GM19240 (cell line): ENCODE data around the gene GPR4.

Experiments
- DNase-seq: peaks from one replicate; pipeline ENCODE4 v3.0.0; 2011; ENCODE audit warnings: low spot score; ENCODE audit not compliant: insufficient read length

The GPR4 gene

GRCh38 chr19:45590300-45591003 is 11.6 kb downstream of the GPR4 start:
- no peak for DNase-seq

- no peak for DNase-seq
Measured at GRCh38 chr19:45589768-45590167, 12.2 kb downstream of the GPR4 start.

GRCh38 chr19:45587873-45588272 is 14.1 kb downstream of the GPR4 start:
- DNase-seq, result no peak

GRCh38 chr19:45585158-45585577 is 16.8 kb downstream of the GPR4 start:
- DNase-seq, result no peak

GRCh38 chr19:45584332-45585157 is 17.5 kb downstream of the GPR4 start, which contains the start of gene OPA3:
TSS of gene OPA3 (minus strand) at chr19:45584802. CDS start at chr19:45584764, 38 bp downstream.
- DNase-seq, result peak; percentile 99

- DNase-seq, result no peak
Measured at GRCh38 chr19:45581576-45581975, 20.4 kb downstream of the GPR4 start.

GRCh38 chr19:45578861-45579260 is 23.2 kb downstream of the GPR4 start:
- DNase-seq, result no peak

- no peak for DNase-seq
Measured at GRCh38 chr19:45577111-45577905, 24.7 kb downstream of the GPR4 start.

- DNase-seq, result no peak
Measured at GRCh38 chr19:45576682-45577081, 25.3 kb downstream of the GPR4 start.

- no peak for DNase-seq
Measured at GRCh38 chr19:45575216-45575615, 26.8 kb downstream of the GPR4 start.

- no peak for DNase-seq
Measured at GRCh38 chr19:45574526-45574925, 27.5 kb downstream of the GPR4 start.

- no peak for DNase-seq
Measured at GRCh38 chr19:45571457-45572220, 30.4 kb downstream of the GPR4 start.

- DNase-seq, result no peak
Measured at GRCh38 chr19:45569619-45570421, 32.2 kb downstream of the GPR4 start.

- DNase-seq, result no peak
Measured at GRCh38 chr19:45568732-45569131, 33.3 kb downstream of the GPR4 start.

GRCh38 chr19:45567609-45568008 is 34.4 kb downstream of the GPR4 start:
- no peak for DNase-seq

GRCh38 chr19:45564131-45564780 is 37.8 kb downstream of the GPR4 start:
- DNase-seq, result no peak

- DNase-seq, result no peak
Measured at GRCh38 chr19:45560686-45561085, 41.3 kb downstream of the GPR4 start.

GRCh38 chr19:45560038-45560437 is 42.0 kb downstream of the GPR4 start:
- no peak for DNase-seq

GRCh38 chr19:45558399-45558878 is 43.6 kb downstream of the GPR4 start:
- peak; percentile 78 for DNase-seq

GRCh38 chr19:45556835-45557234 is 45.2 kb downstream of the GPR4 start:
- DNase-seq, result no peak
